ENCODE data around the gene SLC6A19.

The SLC6A19 gene

DNA sequence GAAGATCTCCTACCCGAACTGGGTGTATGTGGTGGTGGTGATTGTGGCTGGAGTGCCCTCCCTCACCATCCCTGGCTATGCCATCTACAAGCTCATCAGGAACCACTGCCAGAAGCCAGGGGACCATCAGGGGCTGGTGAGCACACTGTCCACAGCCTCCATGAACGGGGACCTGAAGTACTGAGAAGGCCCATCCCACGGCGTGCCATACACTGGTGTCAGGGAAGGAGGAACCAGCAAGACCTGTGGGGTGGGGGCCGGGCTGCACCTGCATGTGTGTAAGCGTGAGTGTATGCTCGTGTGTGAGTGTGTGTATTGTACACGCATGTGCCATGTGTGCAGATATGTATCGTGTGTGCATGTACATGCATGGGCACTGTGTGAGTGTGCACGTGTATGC lies 20.3 kb downstream of the SLC6A19 start:
- no peak for TF ChIP-seq CTCF (IDR thresholded peaks at IDR 0.05)

- TF ChIP-seq CTCF (IDR thresholded peaks at IDR 0.05): no peak
Observed at GRCh38 chr5:1222147-1222546, 20.8 kb downstream of the SLC6A19 start.

- TF ChIP-seq CTCF (IDR thresholded peaks at IDR 0.05): no peak
Observed at GRCh38 chr5:1222621-1223277, 21.4 kb downstream of the SLC6A19 start.

- no peak for TF ChIP-seq CTCF (IDR thresholded peaks at IDR 0.05)
Observed at GRCh38 chr5:1223278-1223670, 21.9 kb downstream of the SLC6A19 start.

GRCh38 chr5:1224631-1225030 lies 23.2 kb downstream of the SLC6A19 start:
- no peak for TF ChIP-seq CTCF (IDR thresholded peaks at IDR 0.05)

GRCh38 chr5:1225081-1225480 lies 23.7 kb downstream of the SLC6A19 start, which contains the start of gene SLC6A18:
SLC6A18 (plus strand) TSS chr5:1225381; CDS start chr5:1225478, 97 bp downstream.
- TF ChIP-seq CTCF (IDR thresholded peaks at IDR 0.05): no peak

GRCh38 chr5:1226231-1226630 lies 24.8 kb downstream of the SLC6A19 start:
- TF ChIP-seq CTCF (IDR thresholded peaks at IDR 0.05): no peak
